Measurements from ENCODE around the gene PSMD4.

Gene PSMD4

GRCh38 chr1:151293093-151293492, 38.6 kb downstream of the PSMD4 start:
- no peak for DNase-seq

GRCh38 chr1:151294742-151295462, 40.4 kb downstream of the PSMD4 start:
- peak in 37 of 56 donors; percentile 9 to 84 (median 43) for DNase-seq

DNA sequence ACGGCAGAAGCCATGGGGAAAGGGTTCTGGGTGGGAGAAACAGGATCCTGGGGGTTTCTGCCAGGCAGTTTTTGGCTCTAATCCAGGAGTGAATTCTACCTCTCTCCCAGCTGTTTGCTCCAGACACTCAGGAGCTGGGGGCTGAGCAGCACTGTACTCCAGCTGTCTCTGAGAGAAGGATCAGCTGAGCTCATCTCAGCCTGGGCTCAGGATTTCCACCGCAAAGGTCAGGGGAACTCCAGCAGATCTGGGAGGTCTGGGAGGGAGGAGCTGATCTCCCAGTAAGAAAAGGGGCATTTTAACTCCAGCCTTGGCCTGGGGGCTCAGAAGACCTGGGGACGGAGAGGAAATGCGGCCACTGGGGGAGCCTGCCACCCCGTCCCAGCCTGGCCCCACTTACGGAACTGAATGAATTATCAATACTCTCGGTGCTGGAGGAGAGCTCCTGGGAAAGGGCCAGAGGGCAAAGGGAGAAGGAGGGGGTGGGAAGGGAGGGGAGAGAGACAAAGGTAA, 55.3 kb downstream of the PSMD4 start:
- DNase-seq: no peak

GRCh38 chr1:151311011-151311410, 56.5 kb downstream of the PSMD4 start:
- DNase-seq: no peak

DNA sequence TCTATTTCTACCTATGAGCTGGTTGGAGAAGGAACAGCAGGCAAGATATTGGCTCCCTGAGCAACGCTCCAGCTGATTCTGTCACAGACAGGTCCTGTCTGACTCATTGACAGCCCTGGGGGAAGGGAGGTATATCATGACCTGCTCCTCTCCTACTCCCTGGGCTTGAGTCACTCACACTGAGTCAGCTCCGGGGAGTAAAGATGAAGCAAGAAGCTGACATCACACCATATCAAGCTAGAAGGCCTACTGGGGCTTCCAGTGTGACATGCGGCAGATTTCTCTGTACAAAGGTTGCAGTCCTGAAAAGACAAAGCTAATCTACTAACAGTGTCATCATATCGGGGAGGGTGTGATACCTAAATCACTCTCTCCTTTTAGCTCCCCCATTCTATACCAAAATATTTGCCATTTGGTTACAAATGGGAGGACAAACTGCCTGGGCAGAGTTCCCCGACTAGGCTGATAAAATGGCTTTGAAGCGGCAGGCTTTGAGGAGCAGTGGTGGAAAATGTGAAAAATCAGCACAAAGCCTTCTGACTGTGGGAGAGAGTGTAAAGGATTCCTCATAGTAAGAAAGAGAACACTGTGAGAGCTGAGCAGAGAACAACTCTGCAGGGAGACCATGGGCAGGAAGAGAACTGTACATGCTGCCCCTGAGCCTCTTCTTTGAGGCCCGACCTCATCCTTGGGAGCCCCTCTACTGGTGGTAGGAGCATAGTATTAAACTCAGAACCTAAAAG, 57.2 kb downstream of the PSMD4 start:
- peak in 26 of 56 donors; percentile 7 to 74 (median 36) for DNase-seq

DNA sequence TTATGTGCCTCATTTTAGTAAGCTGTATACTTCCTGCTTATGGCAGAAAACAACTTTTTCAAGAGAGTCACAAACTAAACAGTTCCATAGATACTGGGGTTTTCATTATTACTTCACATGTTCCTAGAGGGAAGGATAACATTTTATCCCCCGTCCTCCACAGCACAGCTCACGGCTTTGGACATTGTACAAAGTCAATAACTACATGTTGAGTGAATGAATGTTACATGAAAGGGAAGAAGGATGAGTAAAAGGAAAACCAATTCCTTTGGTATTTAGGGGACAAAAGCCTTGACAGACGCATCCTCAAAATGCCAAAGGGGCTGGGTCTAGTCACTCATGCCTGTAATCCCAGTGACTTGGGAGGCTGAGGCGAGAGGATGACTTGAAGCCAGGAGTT, 57.9 kb downstream of the PSMD4 start:
- DNase-seq: no peak

GRCh38 chr1:151312826-151313225, 58.3 kb downstream of the PSMD4 start:
- no peak for DNase-seq

DNA sequence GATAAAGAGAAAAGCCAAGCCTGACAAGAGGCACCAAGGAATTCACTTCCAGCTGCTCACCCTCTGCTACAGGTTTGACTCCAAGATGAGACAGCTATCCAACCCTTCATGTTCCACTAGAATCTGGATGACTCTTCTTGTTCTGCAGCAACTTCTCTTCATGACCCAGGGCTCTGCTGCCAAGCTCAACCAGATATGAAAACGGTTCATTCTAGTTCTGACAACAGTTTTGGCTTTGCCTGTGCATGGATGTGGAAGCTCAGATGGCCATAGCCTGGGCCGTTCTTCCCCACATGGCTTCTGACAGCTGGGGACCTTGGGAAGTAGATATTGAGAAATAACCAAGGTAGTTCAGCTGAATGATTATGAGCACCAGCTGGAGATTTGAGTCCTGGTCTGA, 59.0 kb downstream of the PSMD4 start:
- peak in 2 of 56 donors; percentile 12 to 27 for DNase-seq

- DNase-seq: peak in 55 of 56 donors; percentile 23 to 95 (median 77)
Measured at GRCh38 chr1:151314137-151314875, 59.8 kb downstream of the PSMD4 start.

DNA sequence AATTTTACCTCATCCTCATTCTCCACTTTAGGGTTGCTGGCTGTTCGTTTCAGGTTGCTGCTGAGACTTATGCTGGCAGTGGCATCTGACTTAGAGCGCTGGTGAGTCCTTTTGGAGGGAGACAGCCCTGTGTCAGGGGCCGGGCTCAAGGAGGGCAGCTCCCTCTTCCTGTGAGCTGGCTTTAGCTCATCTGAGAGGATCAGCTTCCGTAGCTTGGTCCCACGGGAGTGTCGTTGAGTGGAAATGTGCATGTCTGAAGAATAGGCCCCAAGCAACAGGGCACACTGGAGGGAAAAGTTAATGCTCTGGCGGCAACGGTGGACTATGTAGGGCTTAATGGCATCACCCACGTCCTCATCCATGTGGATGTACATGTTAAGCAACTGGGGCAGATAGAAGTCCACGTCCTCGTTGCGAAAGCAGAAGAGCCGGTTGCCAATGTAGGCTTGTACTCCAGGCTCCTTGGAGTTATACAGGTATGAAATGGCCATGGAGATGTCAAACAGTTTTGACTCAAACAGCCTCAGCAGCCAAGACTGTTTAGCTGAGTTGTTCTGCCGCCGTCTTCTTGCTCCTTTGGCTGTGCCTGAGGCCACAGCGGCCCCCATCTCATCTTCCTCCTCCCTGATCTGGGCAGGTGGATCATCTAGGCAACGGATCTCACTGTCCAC, 61.2 kb downstream of the PSMD4 start:
- DNase-seq: no peak

Data from amygdala (tissue), 56 donors.